H1 (cell line): Measurements from ENCODE around the gene KCNIP3. TPM values are rescaled to one million over a fixed set of nuclear protein-coding genes. Genes with fewer than 3 reads are reported as not detected.

Source experiments
- CTCF ChIA-PET: fragments of 300-600 bp; sonication (Branson Sonifier 250); formaldehyde crosslinking; loops from one replicate; lab custom pipeline; 2021; ENCODE audit not compliant: partially characterized antibody; lab: Charles Lee
- POLR2A ChIA-PET: fragments of 300-600 bp; sonication (Branson Sonifier 250); formaldehyde crosslinking; loops from one replicate; lab custom pipeline; 2021; ENCODE audit warnings: inconsistent platforms; ENCODE audit not compliant: partially characterized antibody; lab: Charles Lee
- DNase-seq, 2 experiments: peaks; one replicate each; pipeline versions ENCODE4 v3.0.0 to v3.0.0-alpha.2; 2010 to 2022; ENCODE audit warnings: low spot score in 2 of 2, low read depth in 1 of 2, mixed read lengths in 1 of 2
- FAIRE-seq: peaks from 2 replicates; lab custom pipeline; 2011; peaks lifted over from hg19 to GRCh38; lab: Jason Lieb, UNC
- H2AFZ ChIP-seq: 2 replicates; pipeline ENCODE4 v1.8.1; 2012; ENCODE audit warnings: low read length, inconsistent platforms
- H2AK5ac ChIP-seq: 2 replicates; pipeline ENCODE4 v1.6.1; 2013; ENCODE audit warnings: low read depth, low read length
- H2BK120ac ChIP-seq: replicated peaks from 2 replicates; pipeline ENCODE3; 2013; ENCODE audit warnings: low read depth, low read length, inconsistent platforms
- H2BK12ac ChIP-seq: 2 replicates; pipeline ENCODE4 v1.6.1; 2013; ENCODE audit warnings: low read depth, low read length
- H2BK15ac ChIP-seq: 2 replicates; pipeline ENCODE4 v1.6.1; 2013; ENCODE audit warnings: low read length
- H2BK20ac ChIP-seq: 2 replicates; pipeline ENCODE4 v1.6.1; 2013; ENCODE audit warnings: low read length
- H2BK5ac ChIP-seq: 2 replicates; pipeline ENCODE4 v1.6.1; 2013; ENCODE audit warnings: low read depth, low read length
- H3K14ac ChIP-seq: 2 replicates; pipeline ENCODE4 v1.6.1; 2013; ENCODE audit warnings: inconsistent platforms; ENCODE audit not compliant: insufficient read length
- H3K18ac ChIP-seq: 2 replicates; pipeline ENCODE4 v1.6.1; 2013; ENCODE audit warnings: low read length; ENCODE audit errors: extremely low read depth
- H3K23ac ChIP-seq: 2 replicates; pipeline ENCODE4 v1.6.1; 2013; ENCODE audit warnings: inconsistent platforms; ENCODE audit not compliant: insufficient read length
- H3K23me2 ChIP-seq: 2 replicates; pipeline ENCODE4 v1.6.1; 2013; ENCODE audit warnings: low read depth, low read length
- H3K27ac ChIP-seq: 2 replicates; pipeline ENCODE4 v1.6.1; 2011; ENCODE audit warnings: low read depth, low read length, inconsistent platforms
- H3K27me3 ChIP-seq, 4 experiments: replicated peaks in 1 of 4; 1 replicate in 1 of 4; 2 replicates in 3 of 4; pipeline versions ENCODE4 v1.6.1 to v1.8.1; 2011 to 2013; ENCODE audit warnings: low read length in 3 of 4, mild to moderate bottlenecking in 3 of 4, inconsistent platforms in 2 of 4, mixed read lengths in 2 of 4, moderate library complexity in 1 of 4; ENCODE audit not compliant: control insufficient read depth in 3 of 4, insufficient read depth in 3 of 4; ENCODE audit errors: extremely low read depth in 1 of 4
- H3K36me3 ChIP-seq, 4 experiments: 2 replicates each; pipeline versions ENCODE4 v1.6.1 to v1.8.1; 2011 to 2013; ENCODE audit warnings: mild to moderate bottlenecking in 4 of 4, low read length in 3 of 4, moderate library complexity in 2 of 4, control low read depth in 1 of 4, inconsistent platforms in 1 of 4; ENCODE audit not compliant: insufficient read depth in 4 of 4, control insufficient read depth in 2 of 4
- H3K4ac ChIP-seq: replicated peaks from 2 replicates; pipeline ENCODE3; 2013; ENCODE audit warnings: low read length, low read depth, mixed read lengths, inconsistent platforms; ENCODE audit not compliant: insufficient read length
- H3K4me1 ChIP-seq, 4 experiments: replicated peaks in 1 of 4; 1 replicate in 1 of 4; 2 replicates in 3 of 4; pipeline versions ENCODE4 v1.6.1 to v1.8.1; 2011 to 2013; ENCODE audit warnings: low read length in 3 of 4, inconsistent platforms in 2 of 4, mixed read lengths in 1 of 4; ENCODE audit not compliant: insufficient read depth in 4 of 4, control insufficient read depth in 3 of 4
- H3K4me2 ChIP-seq, 2 experiments: 2 replicates each; pipeline versions ENCODE4 v1.6.1 to v1.8.1; 2011 to 2013; ENCODE audit warnings: low read depth in 2 of 2, low read length in 2 of 2, control low read depth in 1 of 2, inconsistent platforms in 1 of 2, mild to moderate bottlenecking in 1 of 2; ENCODE audit not compliant: insufficient read depth in 1 of 2
- H3K4me3 ChIP-seq, 4 experiments: fragments of 200-600, 300-600 bp in 1 of 4; sonication (generic), shearing (Covaris generic), sonication (Bioruptor Twin) in 1 of 4; 2 replicates each; pipeline versions ENCODE4 v1.5.1 to v1.8.1; 2011 to 2016; ENCODE audit warnings: low read length in 4 of 4, low read depth in 3 of 4, control low read depth in 2 of 4, inconsistent platforms in 2 of 4, mild to moderate bottlenecking in 2 of 4, mixed read lengths in 1 of 4, moderate library complexity in 1 of 4; ENCODE audit not compliant: insufficient read depth in 2 of 4; ENCODE audit errors: extremely low read depth in 1 of 4
- H3K56ac ChIP-seq: replicated peaks from 2 replicates; pipeline ENCODE3; 2013; ENCODE audit warnings: low read depth, mild to moderate bottlenecking, mixed read lengths, low read length, inconsistent platforms; ENCODE audit not compliant: insufficient read length
- H3K79me1 ChIP-seq: 2 replicates; pipeline ENCODE4 v1.6.1; 2013; ENCODE audit warnings: low read depth, low read length, control low read depth
- H3K79me2 ChIP-seq, 2 experiments: 2 replicates each; pipeline versions ENCODE4 v1.6.1 to v1.8.1; 2012 to 2013; ENCODE audit warnings: low read length in 2 of 2, mild to moderate bottlenecking in 2 of 2, inconsistent platforms in 1 of 2; ENCODE audit not compliant: insufficient read depth in 2 of 2, control insufficient read depth in 1 of 2
- H3K9ac ChIP-seq, 4 experiments: replicated peaks in 1 of 4; 1 replicate in 1 of 4; 2 replicates in 3 of 4; pipeline versions ENCODE4 v1.6.1 to v1.8.1; 2011 to 2013; ENCODE audit warnings: low read depth in 3 of 4, low read length in 3 of 4, control low read depth in 2 of 4, mild to moderate bottlenecking in 2 of 4, moderate library complexity in 2 of 4, inconsistent platforms in 1 of 4; ENCODE audit errors: extremely low read depth in 1 of 4
- H3K9me3 ChIP-seq, 2 experiments: 2 replicates each; pipeline versions ENCODE4 v1.6.1 to v1.8.1; 2012 to 2013; ENCODE audit warnings: mild to moderate bottlenecking in 2 of 2, moderate library complexity in 2 of 2, control low read depth in 1 of 2, inconsistent platforms in 1 of 2, low read depth in 1 of 2, low read length in 1 of 2, mixed read lengths in 1 of 2; ENCODE audit not compliant: insufficient read depth in 2 of 2
- H4K20me1 ChIP-seq, 2 experiments: replicated peaks in 1 of 2; 2 replicates each; pipeline versions ENCODE3 to v1.8.1; 2011 to 2013; ENCODE audit warnings: inconsistent platforms in 2 of 2, low read length in 2 of 2, mild to moderate bottlenecking in 1 of 2; ENCODE audit not compliant: insufficient read depth in 2 of 2, control insufficient read depth in 1 of 2
- H4K5ac ChIP-seq: 2 replicates; pipeline ENCODE4 v1.6.1; 2013; ENCODE audit warnings: low read length, low read depth, mixed read lengths, inconsistent platforms; ENCODE audit not compliant: insufficient read length
- H4K8ac ChIP-seq: 2 replicates; pipeline ENCODE4 v1.8.0; 2013; ENCODE audit warnings: mild to moderate bottlenecking, moderate library complexity, low read length, inconsistent platforms; ENCODE audit not compliant: insufficient read depth; ENCODE audit errors: extremely low read depth
- H4K91ac ChIP-seq: replicated peaks from 2 replicates; pipeline ENCODE3; 2013; ENCODE audit warnings: low read length, mixed read lengths, inconsistent platforms; ENCODE audit not compliant: insufficient read length
- EGR1 ChIP-seq: IDR thresholded peaks from 2 replicates; pipeline ENCODE4 v1.6.1; 2011; ENCODE audit warnings: low read depth, low read length, borderline replicate concordance
- MAFK ChIP-seq: IDR thresholded peaks from 2 replicates; pipeline ENCODE4 v1.6.1; 2012; ENCODE audit warnings: low read depth, mild to moderate bottlenecking, improper control_type of control experiment, low read length
- SP2 ChIP-seq: IDR thresholded peaks from 2 replicates; pipeline ENCODE4 v1.6.1; 2012; ENCODE audit warnings: mild to moderate bottlenecking, low read length, inconsistent platforms
- WGBS, 2 experiments: shearing (Covaris generic) in 1 of 2; methylation state at CpG; one replicate each; pipeline versions ENCODE4 v1.1.6 to v1.1.7; 2013 to 2015; ENCODE audit warnings: low lambda C conversion rate in 2 of 2, mixed read lengths in 2 of 2, inconsistent platforms in 1 of 2, low coverage in 1 of 2, missing lambda C conversion rate in 1 of 2; ENCODE audit not compliant: insufficient replicate concordance in 2 of 2, insufficient coverage in 1 of 2, insufficient read length in 1 of 2; ENCODE audit errors: extremely low coverage in 1 of 2, missing lambda C conversion rate in 1 of 2; 5-methylcytosine and 5-hydroxymethylcytosine counted together
- polyA plus RNA-seq, 7 experiments: library from polyadenylated mRNA; depleted of rRNA in 3 of 7; stranded (reverse) in 5 of 7; unstranded in 2 of 7; fragments of >200 nt in 5 of 7; fragments of 200-250 nt in 2 of 7; gene quantifications; 1 replicate in 5 of 7; 2 replicates in 1 of 7; 4 replicates in 1 of 7; pipeline versions ENCODE4 v1.2.1 to v1.2.3, GENCODE V29; 2011 to 2013; ENCODE audit warnings: missing spikeins in 2 of 7, mixed read lengths in 2 of 7
- total RNA-seq: library from RNA; stranded (reverse); fragmentation: NEBNext Ultra II Directional; extraction: Animal tissue kit (Norgen Biotek cat#: 25700); gene quantifications from 2 replicates; pipeline ENCODE4 v1.2.1, GENCODE V29; 2021

Gene KCNIP3
- total and polyA plus RNA-seq, 2 of the 8 experiments (the other 6 are each of a cell fraction or from before 2014, with no cell fraction given), result 0.33 to 1.9 TPM

DNA sequence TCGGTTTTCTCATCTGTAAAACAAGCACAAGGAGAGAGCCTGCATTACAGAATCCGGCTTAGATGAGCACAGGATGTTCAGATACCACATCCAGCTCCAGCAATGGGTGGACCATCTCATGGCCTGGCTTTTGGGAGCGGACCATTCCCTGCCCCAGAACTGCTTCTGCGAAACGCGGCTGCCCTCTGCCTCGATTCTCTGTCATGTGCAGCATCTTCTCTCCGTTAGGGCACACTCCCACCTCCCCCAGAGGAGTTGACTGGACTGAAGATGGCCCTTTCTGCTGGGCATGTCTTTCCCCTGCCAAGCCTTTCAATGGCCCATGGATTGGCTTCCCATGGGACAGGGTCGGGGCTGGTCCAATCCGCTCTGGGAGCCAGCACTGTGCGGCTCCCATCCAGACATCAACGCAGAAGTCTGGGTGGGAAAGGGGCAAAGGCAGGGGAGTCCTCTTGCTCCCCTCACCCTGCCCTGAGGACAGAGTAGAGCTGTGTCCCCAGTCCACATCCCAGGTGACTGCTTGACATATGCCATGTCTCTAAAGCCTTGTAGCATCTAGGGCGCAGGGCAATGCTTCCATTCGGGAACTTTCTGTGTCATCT, 91.0 kb downstream of the KCNIP3 start:
- Histone ChIP-seq H3K4me2 (no peak overlapping the region), H3K9me3 (peaks cover 52 to 87% of the 10 kb centered on the region in 2 experiments), H3K23me2 (no peaks in the 10 kb centered on the region), H3K14ac (no peak overlapping the region), H2AFZ (no peak overlapping the region), H3K23ac (no peak overlapping the region), H4K20me1 (no peaks in the 10 kb centered on the region), H3K36me3 (no peaks in the 10 kb centered on the region), H3K27me3 (peaks cover 0 to 2% (median 0%) of the 10 kb centered on the region in 4 experiments; a peak in 1 of 7 replicates), H3K4me1 (no peaks in the 10 kb centered on the region; a peak in 1 of 7 replicates), H2BK15ac (no peak overlapping the region), H3K79me1 (no peaks in the 10 kb centered on the region), H4K91ac (no peak overlapping the region), H2BK20ac (no peak overlapping the region), H2AK5ac (no peak overlapping the region), H3K27ac (no peak overlapping the region), H2BK12ac (no peak overlapping the region), H4K8ac (no peak overlapping the region), H2BK120ac (no peak overlapping the region), H3K4ac (no peak overlapping the region), H3K9ac (no peak overlapping the region), H4K5ac (no peak overlapping the region), H3K18ac (no peak overlapping the region), H3K79me2 (no peaks in the 10 kb centered on the region), H2BK5ac (no peak overlapping the region), H3K56ac (no peak overlapping the region), H3K4me3 (no peak overlapping the region)
- POLR2A ChIA-PET, result interaction anchor here (0.7 kb wide), 1 partner anchor 112 kb away, joined by 3 read pairs; no protein-coding TSS in a partner anchor
- DNase-seq, result no peak
- no peak for FAIRE-seq
- CTCF ChIA-PET, result interaction anchor here (1.3 to 1.4 kb wide), 3 partner anchors 10 to 43 kb away, joined by 3 to 5 read pairs (median 4); no protein-coding TSS in a partner anchor
- 88% methylated on average over 14 of the region's 14 CpGs; no CpG with 5 or more reads in 1 of the 2 experiments for WGBS, 2 experiments
- no peak for TF ChIP-seq SP2
- TF ChIP-seq EGR1, result no peak
- no peak for TF ChIP-seq MAFK
